ENCODE results near the gene AIF1L. TPM values are rescaled to one million over a fixed set of nuclear protein-coding genes. Genes with fewer than 3 reads are reported as not detected.

AIF1L gene
- total RNA-seq: 75.4 and 163 TPM in 2 replicates
- polyA plus RNA-seq (2012): 29.8 TPM

DNA sequence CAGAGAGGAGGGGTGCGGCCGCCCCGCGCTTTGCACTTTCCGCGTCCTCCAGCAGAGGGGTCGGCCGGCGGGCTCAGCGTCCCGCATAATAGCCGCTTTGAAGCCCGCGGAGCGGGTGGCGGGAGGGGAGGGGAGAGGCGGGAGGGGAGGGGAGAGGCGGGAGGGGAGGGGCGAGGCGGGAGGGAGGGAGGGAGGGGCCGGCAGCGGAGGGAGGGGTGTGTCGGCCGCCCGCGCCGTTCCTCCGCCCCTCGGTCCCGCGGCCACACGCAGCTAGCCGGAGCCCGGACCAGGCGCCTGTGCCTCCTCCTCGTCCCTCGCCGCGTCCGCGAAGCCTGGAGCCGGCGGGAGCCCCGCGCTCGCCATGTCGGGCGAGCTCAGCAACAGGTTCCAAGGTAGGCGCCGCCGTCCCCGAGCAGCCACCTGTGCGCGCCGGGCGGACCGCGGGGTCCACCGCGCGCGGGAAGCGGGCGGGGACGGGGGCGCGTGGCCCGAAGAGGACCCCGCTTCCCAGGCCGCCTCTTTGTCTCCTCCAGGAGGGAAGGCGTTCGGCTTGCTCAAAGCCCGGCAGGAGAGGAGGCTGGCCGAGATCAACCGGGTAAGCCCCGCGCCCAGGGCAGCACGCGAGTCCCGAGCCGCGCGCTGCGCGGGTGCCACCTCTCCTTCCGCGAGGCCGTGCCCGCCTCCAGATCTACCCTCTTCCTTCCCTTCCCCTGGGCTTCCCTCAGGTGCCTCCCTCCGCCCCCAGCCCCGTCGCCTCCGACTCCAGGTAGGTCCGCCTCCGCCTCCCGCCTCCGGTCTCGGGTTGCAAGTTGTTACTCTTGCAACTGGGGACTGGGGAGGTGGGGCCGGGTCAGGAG lies at the start of gene AIF1L:
Gene AIF1L, plus strand, starts transcription at position 263 of the 857 bp plus-strand sequence. Its CDS starts 99 bp downstream, at position 362.
- DNase-seq (ENCODE audit: low read depth): peak; percentile 46

DNA sequence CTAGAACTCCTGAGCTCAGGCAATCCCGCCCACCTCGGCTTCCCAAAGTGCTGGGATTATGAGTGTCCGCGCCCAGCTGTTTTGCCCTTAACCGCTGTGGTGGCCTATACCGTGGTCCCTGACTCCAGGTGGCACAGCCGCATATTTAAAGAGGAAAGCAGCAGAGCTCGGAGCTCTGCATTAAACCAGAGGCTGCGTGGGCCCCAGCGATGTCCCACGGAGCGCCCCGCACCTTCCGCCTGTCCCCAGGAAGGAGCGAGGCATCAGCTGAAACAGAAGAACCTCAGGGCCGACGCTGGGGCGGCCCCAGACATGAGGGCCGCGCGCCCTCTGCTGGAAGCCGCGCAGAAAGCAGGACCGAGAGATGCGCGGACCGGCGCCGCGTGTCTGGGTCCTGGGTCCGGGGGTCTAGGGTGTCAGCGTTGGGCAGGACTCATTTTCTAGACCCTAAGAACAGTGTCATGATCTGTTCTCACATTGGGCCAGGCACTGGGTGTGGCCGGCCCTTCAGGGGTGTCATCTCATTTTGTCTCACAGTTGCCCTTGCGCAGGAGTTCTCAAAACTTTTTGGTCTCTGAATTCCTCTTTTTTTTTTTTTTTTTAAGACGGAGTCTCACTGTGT lies 49.6 kb upstream of the AIF1L start:
- peak; percentile 67 for DNase-seq (ENCODE audit: low read depth)

DNA sequence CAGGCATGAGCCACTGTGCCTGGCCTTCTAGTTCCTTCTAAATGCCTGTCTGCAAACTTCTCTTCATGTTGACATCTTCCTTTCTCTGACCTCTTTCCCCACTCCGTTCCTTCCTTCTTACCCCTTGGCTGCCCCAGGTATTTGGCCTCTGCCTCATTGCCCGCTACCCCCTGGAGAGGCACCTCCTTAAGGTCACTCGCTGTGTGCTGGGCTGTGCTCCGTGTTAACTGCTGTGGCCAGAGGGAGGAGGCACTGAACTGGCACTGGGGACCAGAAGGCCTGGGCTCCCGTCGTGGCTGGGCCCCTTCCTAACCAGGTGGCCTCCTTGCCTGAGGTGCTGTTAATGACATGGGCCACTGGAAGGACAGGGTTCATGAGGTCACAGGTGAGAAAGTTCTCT lies 48.0 kb upstream of the AIF1L start:
- no peak for DNase-seq (ENCODE audit: low read depth)

DNA sequence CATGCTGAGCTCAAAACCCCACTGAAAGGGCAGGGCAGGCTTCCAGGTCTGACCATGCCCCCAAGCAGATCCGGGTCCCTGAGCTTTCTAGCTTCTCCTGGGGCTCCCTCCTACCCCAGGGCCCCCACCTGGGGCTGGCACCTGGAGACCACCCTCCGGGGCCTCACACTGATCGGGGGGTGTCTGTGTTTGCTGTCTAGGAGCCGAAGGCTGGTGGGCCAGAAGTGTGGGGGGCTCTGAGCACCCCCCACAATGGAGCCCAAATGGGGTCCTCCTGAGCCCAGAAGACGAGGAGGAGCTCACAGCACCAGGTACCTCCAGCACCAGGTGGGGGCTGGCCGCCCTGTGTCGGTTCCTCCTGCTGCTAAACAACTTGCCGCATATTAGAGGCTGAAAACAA lies 47.5 kb upstream of the AIF1L start:
- no peak for DNase-seq (ENCODE audit: low read depth)

DNA sequence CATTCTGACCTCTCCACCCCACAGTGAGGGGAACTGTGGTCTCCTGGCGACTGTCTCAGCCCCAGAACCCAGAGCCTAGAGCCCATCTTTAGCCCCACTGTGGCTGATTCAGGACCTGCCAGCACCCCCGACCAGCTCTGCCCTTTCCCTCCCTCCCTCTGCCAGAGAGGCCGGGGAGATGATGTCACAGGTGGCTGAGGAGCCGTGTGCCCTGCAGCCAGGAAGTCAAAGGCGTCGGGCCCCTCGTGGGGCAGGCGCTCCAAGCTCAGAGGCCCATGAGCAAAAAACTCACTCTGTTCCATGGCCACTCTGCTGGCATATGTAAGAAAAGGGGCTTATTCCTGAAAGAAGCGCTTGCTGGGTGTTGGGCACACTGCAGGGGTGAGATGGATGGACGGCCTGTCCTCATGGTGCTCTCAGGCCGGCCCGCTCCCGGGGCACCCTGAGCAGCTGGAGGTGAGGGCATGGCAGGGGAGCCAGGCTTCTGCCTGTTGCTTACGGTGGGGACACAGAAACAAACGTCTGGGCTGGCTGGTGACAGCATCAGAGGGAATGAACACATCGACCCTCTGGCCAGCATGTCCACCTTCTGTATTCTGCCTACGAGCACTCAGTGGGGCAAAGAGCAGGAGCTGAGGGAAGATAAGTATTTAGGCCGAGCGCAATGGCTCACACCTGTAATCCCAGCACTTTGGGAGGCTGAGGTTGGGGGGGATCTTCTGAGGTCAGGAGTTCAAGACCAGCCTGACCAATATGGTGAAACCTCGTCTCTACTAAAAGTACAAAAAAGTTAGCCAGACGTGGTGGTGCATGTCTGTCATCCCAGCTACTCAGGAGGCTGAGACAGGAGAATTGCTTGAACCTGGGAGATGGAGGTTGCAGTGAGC lies 46.3 kb upstream of the AIF1L start:
- DNase-seq (ENCODE audit: low read depth): no peak

DNA sequence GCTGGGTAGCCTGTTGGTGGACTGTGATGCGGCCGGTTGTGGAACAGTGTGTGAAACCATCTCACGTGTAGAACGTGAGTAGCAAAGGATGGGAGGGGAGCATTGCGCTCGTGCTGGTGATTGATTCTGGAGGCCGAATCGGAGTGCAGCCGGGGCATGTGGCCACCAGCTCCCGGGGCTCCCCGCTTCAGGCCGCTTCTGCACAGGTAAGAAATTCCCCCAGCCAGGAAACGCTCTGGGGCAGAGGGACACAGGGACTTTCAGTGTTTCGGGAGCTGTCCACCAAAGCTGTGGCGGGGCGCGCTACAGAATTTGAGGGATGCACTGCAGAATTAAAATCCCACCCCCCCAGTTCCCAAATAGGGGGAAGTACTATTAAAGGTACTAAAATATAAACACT lies 45.5 kb upstream of the AIF1L start:
- no peak for DNase-seq (ENCODE audit: low read depth)

DNA sequence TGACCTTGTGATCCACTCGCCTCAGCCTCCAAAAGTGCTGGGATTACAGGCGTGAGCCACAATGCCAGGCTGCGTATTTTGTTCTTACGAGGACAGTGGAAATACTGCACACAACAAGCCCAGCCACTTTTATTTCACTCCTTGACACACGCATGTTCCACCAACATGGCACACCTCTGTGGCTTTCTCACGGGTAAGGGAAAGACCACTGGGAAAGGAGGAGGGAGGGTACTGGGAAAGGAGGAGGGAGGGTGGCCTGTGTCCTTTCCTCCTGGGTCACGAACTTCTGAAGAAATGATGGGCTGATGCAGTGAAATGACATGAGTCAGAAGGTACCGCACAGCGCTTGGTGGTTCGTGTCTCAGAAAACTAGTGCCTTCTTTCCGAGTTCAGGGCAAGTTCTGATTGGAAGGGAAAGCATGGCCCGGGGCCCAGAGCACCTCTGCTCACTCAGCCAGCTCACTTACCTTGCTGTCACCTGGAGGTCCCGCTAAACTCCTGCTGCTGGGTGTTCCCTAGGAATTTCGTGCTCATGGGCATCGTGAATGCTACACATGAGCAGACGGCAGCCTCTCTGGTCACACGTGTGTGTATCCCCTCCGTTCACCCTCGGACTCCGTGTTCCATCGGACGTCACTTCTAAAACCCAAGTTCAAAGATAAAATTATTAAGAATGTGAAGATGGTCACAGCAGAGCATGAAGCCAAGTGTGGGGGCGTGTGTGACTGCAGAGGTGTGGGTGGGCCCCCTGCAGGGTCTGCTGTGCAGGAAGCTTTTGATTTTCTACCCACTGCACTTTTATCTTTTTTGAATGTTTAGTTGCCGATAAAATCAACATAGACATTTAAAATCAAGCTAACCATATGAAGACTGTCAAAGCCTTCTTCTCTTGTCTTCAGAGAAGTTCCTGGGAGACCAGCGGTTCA lies 44.5 kb upstream of the AIF1L start:
- DNase-seq (ENCODE audit: low read depth): no peak

DNA sequence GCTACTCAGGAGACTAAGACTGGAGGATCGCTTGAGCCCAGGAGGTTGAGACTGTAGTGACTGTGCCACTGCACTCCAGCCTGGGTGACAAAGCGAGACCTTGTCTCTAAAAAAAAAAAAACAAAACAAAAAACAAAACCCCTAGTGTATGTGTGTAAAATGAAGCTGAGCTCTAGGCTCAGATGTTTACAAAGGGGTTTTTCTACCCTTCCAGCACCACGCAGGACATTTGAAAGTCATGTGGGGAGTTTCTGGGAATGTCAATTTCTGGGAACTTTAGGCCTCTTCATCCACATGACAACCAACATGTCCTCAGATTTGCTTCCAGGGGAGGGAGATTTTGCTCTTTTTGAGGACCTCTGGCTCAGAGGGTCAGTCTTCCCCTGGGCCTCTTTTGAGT lies 42.4 kb upstream of the AIF1L start:
- no peak for DNase-seq (ENCODE audit: low read depth)

DNA sequence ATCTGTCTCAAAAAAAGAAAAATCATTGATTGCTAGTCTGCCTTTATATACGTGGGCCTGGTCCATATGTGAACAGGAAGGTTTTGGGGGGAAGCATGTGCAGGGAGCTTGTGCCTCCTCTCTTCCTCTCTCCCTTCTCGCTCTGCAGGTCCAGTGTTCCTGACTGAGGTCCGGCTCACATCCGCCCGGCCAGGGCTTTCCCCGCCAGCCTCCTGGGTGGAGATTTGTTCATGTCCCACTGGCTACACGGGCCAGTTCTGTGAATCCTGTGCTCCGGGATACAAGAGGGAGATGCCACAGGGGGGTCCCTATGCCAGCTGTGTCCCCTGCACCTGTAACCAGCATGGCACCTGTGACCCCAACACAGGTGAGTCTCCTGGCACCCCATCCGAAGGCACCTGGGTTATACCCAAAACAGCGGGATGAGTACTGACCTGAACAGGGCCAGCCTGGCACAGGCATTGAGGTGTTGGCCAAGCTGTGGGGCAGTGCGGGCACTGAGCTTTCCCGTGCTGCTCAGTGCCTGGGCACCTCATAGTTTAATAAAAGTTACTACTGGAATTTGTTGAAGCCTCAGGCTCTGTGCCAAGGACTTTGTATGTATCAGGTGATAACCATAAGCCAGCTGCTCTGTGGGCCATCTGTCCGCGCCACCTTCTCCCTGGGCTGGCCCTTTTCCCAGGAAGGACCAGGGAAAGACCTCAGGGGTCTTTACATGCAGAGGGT lies 39.4 kb upstream of the AIF1L start:
- peak; percentile 18 for DNase-seq (ENCODE audit: low read depth)

DNA sequence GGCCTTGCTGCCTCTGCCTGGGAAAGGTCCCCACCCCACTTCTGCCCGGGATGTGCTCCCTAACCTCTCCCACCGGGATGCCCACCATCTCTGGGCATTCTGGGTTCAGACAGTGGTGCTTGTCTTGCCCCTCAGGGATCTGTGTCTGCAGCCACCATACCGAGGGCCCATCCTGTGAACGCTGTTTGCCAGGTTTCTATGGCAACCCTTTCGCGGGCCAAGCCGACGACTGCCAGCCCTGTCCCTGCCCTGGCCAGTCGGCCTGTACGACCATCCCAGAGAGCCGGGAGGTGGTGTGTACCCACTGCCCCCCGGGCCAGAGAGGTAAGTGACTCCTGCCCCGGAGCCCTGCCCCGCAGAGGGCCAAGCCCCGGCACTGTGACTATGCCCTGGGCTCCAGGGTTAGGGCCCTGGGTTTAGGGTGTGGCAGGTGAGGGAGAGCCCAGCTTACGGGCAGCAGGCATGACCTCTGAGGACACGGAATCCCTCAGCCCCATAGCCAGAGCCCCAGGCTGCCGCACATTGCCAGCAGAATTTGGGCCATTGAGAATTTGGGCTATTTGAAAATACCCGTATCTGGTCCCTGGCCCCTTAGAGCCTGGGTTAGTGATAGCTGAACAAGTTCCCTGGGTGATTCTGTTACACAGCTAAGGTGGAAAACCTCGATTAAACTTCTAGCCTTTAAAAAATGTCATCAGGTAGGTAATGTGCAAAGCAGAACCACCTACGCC lies 35.3 kb upstream of the AIF1L start:
- DNase-seq (ENCODE audit: low read depth): no peak

DNA sequence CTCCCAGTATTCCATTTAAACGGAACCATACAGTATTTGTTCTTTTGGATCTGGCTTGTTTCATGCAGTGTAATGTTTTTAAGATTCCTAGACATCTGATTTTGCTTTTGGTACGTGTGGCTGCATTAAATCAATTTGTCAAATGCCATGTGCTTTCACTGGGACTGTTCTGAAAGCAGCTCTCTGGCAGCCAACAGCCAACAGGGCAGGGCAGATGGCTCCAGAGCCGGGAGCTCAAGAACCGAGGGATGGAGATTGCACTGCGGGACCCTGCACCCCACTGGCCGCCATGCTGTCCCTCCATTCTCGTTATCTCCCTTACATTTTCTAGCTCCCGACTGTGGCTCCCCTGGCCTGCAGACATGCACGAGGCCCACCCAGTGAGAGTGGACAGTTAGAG lies 33.4 kb upstream of the AIF1L start:
- no peak for DNase-seq (ENCODE audit: low read depth)

DNA sequence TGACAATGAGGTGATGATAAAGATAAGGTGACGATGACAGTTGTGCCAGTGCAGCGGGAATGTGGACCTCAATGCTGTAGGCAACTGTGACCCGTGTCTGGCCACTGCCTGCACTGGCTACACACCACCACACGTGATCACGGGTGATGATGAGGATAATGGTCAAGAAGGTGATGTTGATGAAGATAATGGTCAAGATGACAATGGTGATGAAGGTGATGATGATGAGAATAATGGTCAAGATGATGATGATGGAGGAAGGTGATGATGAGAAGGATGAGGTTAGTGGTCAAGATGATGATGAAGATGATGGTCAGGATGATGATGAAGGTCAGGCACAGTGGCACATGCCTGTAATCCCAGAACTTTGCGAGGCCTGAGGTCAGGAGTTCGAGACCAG lies 30.7 kb upstream of the AIF1L start:
- no peak for DNase-seq (ENCODE audit: low read depth)

DNA sequence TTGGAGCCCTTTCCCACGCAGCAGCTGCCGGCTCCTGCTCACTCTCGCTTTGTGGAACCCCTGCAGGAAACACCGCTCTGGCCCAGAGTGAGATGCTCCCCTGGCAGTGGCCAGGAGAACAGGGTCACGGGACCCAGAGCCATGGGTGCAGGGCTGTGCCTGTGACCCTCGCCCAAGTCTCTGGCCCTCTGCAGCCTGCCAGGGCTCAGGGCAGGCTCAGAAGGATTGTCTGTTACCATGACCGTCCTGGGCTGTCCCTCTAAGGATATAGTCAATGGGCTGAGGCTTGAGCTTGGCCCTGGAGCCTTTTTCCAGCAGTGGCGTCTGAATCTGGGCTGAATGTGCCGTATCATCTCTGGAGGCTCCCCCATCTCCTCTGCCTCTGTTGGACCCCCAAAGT lies 28.7 kb upstream of the AIF1L start:
- no peak for DNase-seq (ENCODE audit: low read depth)

DNA sequence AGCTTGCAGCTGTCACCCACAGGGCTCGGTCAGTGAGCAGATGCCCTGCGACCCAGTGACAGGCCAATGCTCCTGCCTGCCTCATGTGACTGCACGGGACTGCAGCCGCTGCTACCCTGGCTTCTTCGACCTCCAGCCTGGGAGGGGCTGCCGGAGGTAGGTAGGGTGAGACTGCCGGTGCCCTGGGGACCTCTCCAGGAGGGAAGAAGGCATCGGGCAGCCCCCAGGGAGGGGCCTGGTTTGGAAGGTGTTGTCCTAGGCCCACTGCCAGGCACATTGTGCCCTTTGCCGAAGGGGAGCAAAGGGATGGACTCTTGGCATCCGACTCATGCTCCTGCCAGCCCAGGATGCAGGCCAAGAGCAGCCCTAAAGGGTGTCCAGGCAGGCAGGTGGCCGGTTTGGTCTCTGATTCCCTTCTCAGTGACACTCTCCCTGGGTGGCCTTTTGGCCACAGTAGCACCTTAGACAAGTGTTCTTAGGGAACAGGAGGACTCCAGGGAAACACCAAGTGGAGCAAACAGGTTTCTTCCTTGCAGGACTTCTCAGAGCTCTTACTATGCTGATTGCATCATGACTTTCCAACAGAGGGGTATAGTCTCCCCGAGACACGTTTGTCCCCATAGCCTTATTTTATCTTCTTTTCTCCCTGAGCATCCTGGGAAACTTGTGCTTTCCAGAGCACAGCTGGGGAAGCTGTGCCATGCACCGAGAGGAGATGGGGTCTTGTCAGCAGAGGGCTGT lies 28.1 kb upstream of the AIF1L start:
- DNase-seq (ENCODE audit: low read depth): peak; percentile 65

DNA sequence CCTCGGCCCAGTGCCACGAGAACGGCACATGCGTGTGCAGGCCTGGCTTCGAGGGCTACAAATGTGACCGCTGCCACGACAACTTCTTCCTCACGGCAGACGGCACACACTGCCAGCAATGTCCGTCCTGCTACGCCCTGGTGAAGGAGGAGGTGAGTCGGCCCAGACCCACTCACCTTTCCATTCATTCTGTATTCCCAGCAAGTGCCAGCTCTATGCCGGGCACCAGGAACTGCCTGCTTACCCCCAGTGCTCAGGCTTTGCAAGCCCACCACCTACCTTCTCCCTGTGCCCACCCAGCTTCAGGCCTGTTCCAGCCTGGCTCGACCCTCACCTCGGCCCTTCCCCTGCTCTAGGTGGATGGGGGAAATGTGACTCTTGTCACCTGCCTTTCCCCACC lies 26.6 kb upstream of the AIF1L start:
- DNase-seq (ENCODE audit: low read depth): no peak

DNA sequence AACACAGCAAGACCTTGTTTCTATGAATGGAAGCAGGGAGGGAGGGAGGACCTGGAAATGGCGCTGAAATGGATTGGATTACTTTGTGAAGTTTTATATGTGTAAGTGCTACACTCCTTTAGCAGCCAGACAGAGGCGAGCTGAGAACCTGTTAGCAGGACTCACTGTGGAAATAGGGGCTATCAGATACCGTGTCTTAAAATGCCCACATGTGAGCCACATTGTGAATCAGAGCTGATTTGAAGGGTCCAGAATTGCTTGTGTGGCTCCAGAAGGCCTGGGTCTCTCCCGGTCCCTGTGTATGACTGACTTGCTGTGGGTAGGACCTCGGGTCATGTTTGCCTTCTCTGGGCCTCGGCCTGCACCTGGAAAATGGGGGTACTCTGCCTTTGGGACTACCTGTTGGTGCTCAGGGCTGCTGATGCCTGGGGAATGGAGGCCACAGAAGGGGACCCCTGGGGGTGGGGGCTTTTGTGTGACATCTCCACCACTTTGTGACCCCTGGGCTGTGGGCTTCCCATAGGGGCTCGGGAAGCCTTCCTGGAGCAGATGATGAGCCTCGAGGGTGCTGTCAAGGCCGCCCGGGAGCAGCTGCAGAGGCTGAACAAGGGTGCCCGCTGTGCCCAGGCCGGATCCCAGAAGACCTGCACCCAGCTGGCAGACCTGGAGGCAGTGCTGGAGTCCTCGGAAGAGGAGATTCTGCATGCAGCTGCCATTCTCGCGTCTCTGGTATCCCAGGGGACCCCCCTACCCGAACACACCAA lies 24.0 kb upstream of the AIF1L start:
- no peak for DNase-seq (ENCODE audit: low read depth)

DNA sequence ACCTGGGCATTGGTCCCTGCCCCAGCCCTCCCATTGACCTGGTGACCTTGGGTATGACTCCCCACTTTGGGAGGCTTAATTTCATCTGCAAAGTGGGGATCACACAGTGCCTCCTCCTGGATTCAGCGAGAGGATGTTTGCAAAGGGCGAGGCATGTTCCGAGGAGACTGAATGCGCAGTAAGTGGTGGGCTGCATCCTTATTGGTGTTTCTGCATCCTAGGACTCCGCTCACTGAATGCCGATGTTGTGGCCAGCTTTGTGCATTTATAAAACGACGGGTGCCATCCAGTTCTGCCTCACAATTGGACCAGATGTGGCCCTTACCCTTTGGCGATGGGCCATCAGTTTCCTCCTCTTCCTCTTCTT lies 23.5 kb upstream of the AIF1L start:
- DNase-seq (ENCODE audit: low read depth): no peak
